NCI-H1092 (cell line): ENCODE results near the gene FSIP1.

Experiments used
- DNase-seq: peaks from one replicate; lab custom pipeline; 2025; lab: John Stamatoyannopoulos, UW

FSIP1 gene

DNA sequence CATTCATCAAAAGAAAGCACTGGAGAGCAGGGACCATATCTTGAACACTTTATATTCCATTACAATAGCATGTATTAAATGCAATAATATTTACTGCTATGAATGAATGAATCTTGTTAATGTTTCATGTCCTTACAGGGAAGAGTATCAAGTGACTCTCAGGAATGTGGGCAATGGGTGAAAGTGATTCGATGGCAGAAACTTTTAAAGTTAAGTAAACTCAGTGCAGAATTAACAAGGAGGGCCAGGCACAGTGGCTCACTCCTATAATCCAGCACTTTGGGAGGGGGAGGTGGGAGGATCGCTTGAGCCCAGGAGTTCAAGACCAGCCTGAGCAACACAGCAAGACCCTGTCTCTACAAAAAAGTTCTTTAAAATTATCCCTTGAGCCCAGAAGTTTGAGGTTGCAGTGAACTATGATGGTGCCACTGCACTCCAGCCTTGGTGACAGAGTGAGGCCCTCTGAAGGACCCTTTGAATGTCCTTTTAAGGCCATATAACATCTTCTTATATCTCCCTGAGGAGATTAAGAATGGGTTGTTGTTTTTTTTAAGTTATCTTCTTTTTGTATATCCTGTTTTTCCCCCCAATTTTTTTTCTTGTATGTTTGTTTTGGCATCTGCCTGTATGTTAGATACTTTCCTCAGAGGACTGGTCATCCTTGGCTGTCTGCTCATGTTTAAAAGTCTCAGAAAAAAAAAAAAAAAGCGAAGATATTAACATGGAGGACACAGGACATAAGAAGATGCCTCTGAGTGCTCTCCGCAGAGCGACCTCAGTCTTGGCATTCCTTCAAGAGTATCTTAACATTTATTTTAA, 9.6 kb upstream of the FSIP1 start:
- no peak for DNase-seq

DNA sequence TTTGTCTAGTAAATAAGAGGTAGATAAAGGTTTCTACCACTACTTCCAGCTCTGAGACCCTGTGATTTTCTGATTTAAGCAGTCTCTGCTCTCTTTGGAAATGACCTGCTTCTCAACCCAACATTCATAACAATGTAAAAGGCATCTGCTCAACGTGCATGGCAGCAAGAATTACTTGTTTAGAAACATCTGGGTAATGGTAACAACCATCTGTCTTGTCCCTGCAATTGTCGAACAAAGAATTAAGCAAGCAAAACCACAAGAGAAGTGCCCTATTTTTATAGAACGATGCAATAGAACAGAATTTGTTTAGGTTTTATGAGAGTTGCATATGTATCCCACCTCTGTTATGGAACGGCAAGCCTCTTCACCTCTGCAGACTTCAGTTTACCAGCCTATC, 7.1 kb upstream of the FSIP1 start:
- DNase-seq = no peak

DNA sequence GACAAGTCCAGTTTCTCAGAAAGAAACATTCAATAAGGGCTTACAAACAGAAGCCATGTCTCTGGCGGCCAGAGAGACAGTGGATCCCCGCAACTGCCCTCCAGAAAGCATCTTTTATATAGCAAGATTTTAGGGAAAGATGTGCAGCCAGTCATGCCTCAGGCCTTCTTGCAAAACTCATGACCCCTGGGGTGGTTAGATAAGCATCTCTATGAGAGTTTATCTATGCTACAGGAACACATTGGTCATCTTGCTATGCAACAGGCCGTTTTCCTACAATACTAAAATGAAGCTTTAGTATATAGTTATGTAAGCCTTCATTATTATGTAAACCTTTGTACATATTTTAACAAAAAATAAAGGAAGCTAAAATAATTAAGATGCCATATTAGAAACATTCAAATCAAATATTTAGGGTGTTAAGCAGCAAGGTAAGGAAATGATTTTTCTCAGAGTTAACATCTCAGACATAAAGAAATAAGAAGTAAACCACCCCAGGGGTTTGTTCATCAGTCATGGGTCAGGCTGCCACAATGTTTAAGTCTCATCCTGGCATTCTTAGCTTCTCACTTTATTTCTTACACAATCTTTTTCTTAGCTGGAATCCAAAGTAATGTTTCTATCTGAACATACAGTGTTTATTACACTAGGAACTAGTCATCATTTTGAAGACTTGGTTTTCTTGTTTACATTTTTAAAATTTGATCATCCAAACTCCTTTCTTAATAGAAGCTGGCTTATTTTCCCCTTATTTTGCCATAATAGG, 6.3 kb upstream of the FSIP1 start:
- DNase-seq = no peak

DNA sequence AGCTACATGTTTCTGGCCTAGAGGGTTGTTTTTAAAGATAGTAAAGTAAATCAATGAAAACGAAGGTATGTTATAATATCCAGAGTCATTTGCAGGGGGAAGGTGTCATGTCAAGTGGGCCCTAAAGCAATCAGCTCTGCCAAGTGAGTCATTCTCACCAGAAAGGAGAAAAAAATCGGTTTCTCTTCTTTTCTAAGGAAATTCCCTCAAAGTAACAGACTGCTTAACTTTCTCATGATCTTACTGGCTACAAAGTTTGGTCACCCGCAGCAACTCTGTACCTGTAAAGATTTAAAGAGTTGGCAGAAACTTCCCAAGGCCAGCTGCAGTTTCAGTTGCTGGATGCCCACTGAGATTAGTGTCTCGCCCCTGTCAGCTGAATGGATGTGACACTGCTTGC, 5.5 kb upstream of the FSIP1 start:
- DNase-seq = no peak

DNA sequence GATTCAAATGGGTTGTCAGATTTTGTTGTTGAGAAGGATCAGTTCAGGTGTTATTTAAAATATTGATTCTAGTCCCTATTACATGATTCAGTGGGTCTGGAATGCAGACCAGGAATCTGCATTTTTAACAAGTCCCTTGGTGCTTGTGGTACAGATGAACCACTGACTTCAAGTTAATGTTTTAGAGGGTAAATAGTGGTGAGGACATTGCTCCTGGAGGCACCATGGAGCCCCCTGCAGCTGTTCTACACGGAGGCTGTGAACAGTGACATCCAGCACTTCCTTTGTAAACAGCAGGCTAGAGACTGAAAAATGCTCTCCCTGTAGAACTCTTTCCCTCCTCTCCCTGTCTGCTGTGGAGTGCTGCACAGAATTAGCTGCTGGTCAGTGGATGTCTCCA, 4.8 kb upstream of the FSIP1 start:
- no peak for DNase-seq

DNA sequence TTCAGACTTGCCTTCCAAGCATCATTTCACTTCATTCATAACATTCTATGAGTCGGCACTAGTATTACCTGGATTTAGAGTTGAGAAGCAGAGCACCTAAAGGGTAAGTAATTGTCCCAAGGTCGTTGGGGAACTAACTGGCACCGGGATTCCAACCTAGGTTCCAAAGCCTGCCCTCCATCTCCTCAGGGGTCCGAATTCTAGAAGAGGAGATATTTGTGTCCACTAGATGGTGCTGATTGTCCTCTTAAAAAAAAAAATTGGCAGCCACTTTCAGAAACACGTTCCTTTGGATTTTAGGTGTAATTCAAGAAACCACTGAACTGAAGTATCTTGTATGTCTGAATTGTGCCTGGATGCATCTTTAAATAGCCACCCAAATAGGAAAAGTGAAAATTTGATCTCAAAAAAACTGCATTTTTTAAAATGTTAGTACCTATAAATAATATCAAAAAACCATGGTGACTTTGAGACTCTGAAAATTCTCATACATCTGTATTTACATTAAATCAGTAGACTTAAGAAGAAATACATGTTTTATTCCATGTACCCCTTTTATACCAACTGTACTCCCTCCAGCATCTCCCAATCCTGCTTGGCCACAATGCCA, 3.9 kb upstream of the FSIP1 start:
- peak; percentile 21 for DNase-seq

DNA sequence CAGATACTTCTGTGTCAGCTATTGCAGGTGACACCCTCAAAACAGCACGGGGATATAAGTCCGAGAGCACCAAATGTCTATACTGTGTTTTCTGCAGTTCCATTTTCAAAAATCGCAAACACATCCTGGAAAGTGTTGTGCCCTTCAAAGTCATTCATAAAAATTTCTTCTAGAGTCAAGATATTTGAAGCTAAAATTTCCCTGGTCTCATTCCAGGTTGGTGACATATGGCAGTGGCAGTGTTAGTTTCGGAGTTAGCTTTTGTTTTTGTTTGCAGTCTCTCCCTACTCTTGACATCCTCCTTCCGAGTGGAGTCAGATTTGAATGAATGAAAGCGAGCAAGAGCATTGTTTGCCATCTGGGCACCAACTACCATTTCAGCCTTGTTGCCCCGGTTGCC, 3.2 kb upstream of the FSIP1 start:
- no peak for DNase-seq

DNA sequence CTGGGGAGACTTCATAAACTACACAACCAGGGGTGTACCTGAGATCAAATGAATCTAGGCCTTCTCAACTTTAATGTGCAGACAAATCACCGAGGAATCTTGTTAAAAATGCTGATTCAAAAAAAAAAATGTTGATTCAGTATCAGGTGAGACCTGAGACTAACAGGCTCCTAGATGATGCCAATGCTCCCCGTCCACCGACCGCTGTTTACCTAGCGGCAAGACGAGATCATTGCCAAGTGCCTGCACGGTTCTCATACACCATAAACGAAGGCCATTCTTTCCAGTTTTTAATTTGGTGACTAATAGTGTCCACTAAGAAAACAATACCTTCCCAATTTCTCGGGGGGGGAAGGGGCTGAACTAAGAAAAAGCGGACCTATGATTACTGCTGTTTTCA, 2.5 kb upstream of the FSIP1 start:
- DNase-seq = no peak

DNA sequence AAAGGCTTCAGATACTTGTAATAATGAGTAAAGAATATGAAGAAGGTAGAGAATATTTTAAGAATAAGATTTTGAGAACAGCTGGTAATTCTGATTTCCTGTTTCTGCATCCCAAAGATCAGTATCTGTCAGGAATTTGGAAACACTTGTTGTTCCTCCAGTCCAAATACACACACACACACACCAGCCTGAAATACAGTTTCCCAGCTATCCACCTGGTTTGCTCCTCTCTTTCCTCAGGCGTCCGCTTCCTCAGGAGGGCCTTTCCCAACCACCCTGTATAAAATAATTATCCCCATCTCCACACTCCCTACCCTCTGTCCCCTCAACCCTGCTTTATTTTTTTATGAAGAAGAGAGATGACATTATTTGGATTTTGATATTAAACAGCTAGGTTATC, 2.0 kb upstream of the FSIP1 start:
- no peak for DNase-seq

DNA sequence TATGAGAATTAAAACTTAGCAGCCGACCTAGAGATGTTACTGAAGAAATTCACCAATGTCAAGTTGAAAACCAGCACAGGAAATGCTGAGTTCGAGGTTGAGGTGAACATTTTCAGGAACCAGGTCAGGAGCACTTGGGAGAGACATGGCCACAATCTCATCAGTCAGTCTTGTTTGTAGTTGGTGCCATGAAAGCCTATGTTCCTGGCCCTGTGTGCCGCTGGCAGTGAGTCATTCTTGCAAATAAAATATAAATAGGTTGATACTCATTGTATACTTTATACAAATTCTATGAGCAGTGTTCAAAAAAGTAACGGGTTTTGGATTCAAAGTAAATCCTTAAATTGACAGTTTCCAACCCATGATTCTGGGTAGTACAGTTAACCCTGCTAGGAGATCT, 1.5 kb upstream of the FSIP1 start:
- no peak for DNase-seq

DNA sequence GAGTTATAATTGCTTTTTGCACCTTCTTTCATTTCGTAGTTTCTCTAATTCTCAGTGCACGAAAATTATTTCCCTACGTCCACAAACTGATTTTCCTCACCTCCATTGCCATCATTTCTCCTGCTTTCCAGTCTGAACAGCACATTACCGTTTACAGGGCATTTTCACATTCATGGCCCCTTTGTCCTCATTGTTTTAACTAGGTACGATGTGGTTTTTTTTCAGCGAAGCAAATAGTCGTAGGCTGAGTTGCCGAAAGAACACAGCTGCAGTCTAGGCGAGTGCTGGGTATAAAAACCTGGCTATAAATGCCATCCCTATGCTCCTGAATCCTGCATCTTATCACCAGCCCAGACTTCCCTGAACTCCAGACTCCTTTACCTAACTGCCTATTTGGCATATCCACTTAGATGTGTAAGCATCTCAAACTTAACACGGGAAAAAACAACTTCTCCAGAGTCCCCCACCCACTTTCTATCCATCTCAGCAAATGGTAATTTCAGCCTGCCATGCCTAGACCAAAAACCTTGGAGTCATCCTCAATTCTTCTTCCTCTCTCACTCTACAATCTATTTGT, 691 bp upstream of the FSIP1 start:
- DNase-seq = no peak

DNA sequence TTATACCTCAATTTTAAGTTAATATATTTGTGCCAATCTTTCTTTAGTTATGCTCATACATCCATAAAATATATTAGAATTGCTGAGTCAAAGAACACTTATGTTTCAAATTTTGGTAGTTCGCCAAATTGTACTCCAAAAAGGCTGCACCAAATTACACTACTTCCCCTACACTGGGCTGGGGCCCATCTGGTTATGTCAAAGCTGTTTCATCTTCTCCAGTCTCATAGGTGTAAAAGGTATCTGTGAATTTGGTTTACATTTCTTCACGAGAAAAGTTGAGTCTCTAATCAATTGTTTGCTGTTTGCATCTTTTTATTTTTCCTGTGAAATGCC, 706 bp downstream of the FSIP1 start:
- DNase-seq = no peak

DNA sequence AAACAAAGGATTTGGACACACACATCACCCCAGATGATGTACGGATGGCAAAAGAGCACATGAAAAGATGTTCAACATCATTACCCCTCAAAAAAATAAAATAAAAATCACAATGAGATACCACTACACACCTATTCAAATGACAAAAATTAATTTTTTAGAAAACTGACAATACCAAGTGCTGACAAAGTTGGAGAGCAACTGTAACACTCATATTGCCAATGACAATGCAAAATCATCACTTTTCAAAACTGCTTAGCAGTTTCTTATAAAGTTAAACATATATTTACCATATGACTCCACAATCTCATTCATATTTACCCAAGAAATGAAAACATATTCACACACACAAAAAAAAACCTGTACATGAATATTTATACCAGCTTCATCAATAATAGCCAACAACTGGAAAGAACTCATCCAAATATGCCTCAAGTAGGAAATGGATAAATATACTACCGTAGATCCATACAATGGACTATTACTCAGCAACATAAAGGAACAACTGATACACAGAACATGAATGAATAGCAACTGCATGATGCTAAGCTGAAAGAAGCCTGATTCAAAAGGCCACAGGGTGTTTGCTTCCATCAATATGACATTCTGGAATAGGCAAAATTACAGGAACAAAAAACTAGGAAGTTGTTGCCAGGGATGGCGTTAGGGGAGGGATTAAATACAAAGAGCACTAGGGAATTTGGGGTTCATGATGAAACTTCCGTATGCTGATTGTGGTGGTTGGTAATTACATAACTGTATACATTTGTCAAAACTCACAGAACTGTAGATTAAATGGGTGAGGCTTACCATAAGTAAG, 1.3 kb downstream of the FSIP1 start:
- DNase-seq = no peak

DNA sequence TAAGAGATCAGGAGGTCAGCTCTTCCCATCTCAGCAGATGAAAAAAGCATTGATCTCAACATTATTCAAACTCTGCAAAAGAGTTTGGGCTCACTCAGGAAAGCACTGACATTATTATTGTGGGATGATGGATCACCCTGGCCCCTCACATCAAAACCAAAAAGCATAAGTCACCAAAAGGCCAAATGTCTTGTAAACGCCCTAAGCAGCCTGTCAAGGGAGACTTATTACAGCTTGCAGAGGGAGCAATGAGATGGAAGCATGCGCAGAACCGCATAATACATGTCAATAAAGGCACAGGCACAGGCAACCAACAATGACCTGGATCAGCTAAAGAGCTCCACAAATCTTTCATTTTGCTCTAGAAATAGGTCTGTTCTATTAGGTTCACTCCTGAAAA, 4.6 kb downstream of the FSIP1 start:
- no peak for DNase-seq

DNA sequence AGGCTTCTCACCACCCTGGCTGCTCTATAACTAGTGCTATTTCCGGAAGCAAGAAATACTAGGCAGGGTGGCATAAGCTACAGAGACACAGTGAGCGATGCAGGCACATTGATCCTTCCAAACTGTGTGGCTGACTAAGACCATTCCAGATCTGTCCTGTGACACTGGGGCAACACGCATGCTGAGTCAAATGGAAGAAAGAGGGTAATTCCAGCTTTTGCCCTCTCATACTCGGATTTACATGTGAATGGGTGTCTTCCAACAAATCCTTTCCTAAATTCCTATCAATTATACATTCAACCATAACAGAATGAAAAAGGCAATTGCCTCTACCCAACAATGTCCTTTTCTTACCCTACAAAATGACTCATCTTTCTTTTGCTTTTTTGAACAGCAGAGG, 5.1 kb downstream of the FSIP1 start:
- DNase-seq = no peak

DNA sequence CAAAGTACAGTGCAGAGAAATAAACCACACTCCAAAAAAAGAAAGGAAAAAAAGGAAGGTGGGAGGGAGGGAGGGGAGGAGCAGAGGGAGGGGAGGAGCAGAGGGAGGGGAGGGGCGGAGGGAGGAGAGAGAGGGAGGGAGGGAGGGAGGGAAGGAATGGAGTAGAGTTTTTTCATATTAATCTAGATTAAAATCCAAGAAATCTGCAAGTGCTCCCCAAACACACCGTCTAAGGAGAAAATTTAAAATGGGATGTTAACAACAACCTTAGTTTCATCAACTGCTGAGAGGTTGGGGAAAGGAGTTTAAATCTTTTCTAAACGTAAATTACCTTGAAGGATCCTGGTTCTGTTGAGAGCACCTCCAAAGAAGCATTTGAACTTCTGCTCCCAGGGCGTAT, 6.6 kb downstream of the FSIP1 start:
- no peak for DNase-seq

DNA sequence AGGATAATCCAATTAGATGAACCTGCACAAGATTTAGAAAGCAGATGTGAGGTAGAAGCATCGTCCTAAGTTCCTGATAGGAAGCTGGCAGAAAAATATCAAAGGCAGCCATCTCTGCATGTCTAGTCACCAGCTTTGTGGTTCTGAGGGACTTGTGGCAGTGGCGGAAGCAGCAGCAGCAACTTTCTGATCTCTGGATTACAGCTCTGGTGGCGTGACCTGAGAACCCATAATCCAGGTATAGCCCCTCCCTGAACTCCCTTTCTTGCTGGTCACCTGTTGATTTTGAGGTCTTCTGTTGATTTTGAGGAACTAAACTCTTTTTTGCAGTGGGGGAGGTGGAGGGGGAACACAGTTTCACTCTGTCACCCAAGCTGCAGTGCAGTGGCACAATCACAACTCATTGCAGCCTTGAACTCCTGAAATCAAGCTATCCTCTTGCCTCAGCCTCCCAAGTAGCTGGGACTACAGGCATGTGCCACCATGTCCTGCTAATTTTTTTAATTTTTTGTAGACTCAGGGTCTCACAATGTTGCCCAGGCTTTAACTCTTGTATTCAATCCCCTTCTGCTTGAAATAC, 7.9 kb downstream of the FSIP1 start:
- no peak for DNase-seq

DNA sequence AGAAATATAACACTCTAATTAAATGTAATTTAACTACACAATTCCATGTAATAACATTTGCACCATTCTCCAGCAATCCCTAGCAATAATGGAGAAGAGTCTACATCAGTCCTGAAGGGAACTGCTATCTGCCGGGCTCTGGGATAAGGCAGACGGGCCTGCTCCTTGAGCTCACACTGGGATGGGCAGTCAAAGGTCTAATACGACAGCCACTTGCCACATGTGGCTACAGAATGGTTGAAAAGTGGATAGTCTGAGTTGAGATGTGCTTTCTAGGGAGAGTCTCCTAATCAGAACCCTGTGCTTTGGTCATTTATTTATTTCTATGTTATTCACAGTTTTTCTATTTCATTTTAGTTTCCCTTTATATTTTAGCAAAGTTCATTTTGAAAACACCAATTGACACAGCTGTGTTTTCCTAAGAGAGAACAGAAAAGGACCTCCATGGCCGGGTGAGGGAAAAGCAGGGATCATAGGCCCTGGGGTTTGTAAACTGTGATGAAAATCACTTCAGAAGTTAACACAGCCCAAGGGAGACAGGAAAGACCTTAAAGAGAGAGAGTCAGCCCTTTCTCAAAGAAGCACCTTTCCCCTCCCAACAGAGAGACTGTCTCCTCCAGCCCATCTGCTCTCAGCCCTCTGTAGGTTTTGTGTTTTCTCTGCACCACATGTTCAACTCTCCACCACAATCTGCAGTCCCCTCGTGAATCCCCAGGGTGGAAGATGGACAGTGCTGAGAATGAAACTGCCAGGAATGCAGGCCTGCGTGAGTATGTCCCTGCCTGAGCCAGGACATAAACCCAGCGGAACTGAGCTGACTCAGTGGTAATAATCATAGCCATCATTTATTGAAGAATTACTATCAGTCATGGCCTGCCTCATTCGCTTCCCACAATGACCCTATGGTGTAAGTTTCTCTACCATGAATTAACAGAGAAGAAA, 11.6 kb downstream of the FSIP1 start:
- DNase-seq = no peak

DNA sequence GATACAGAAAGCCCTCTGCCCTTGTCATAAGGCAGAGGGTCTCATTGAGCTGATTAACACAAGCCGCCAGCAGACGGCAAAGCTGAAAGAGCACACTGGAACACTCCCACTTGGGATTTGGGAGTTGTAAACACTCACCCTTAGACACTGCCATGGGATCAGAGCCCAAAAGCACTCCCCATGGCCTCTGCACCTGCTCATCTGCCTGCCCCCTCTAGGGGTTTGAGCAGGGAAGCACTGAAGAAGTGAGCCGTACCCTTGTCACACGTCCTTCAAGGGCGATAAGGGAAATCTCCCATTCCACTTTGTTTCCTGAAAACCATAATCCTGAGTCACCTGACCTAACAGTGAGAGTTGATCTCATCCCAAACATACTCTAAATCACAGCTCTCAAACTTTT, 14.7 kb downstream of the FSIP1 start:
- DNase-seq = no peak

DNA sequence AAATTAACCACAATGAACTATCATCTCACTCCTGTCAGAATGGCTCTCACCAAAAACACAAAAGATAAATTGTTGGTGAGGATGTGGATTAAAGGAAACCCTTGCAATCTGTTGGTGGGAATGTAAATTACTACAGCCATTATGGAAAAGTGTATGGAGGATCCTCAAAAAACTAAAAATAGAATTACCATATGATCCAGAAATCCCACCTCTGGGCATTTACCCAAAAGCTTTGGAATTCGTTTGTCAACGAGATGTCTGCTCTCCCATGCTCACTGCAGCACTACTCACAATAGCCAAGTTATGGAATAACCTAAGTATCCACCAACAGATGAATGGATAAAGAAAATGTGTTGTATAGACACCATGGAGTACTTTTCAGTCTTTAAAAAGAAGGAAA, 21.6 kb downstream of the FSIP1 start:
- DNase-seq = no peak
